Prostate gland (tissue), 2 donors: Measurements from ENCODE around the gene AKAP13.

ENCODE experiments used
- CTCF ChIP-seq, 4 experiments: fragments of 200-600 bp in 2 of 4; fragments of 450-650 bp in 2 of 4; sonication (generic) in 2 of 4; IDR thresholded peaks; 1 replicate in 3 of 4; 2 replicates in 1 of 4; pipeline ENCODE4 v1.5.1; 2016 to 2019; ENCODE audit warnings: antibody characterized with exemption in 4 of 4, mild to moderate bottlenecking in 2 of 4, moderate library complexity in 2 of 4
- POLR2A ChIP-seq: fragments of 450-650 bp; IDR thresholded peaks from one replicate; pipeline ENCODE4 v1.6.1; 2016; ENCODE audit warnings: antibody characterized with exemption, mild to moderate bottlenecking

- no peak for TF ChIP-seq CTCF (IDR thresholded peaks at IDR 0.05)
- no peak for TF ChIP-seq POLR2A
Measured at GRCh38 chr15:85717212-85717611, 336.8 kb downstream of the AKAP13 start.
